HG03039 (cell line): ENCODE measurements around the gene SCAMP5.

Experiments used
- ATAC-seq: cut with Tn5 transposase; IDR thresholded peaks from one replicate; pipeline ENCODE4 v1.9.1; 2021; ENCODE audit warnings: mild to moderate bottlenecking, moderate library complexity; ENCODE audit not compliant: unreplicated experiment

SCAMP5 gene

GRCh38 chr15:74976159-74976558, 19.2 kb upstream of the SCAMP5 start:
- ATAC-seq, result no peak

DNA sequence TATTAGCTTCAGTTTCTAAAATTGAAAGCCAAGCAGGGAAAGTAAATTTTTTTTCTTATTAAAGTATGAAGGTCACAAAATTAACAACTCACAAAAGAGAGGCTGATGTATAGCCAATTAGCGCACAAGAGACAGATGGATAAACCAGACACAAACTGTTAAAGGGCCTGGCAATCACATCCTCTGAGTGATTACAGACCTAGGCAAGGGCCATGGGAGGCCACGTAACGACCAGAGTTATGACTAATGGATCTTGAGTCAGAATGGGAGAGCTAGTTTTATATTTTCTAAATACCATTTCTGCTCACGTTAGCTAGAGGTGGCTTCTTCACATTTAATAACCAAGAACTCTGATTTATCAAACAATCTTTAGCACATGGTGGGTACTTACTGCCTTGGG, 17.8 kb upstream of the SCAMP5 start:
- no peak for ATAC-seq

DNA sequence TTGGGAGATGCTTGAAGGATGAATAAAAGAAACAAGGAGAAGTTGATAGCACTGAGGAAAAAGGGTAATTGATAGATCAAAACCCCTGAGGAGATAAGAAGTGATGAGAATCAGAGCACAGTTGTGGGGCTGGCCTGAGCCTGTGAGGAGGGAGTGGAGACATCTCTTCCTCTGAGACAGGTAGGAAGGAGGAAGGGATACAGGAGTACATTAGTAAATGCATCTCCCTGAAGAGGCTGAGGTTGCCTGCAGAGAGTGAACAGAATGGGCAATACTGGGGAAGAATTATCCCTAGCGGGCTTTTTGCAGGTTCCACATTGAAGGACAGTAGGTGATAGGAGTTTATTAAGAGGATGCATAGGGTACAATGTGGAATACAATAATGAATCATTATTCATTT, 17.3 kb upstream of the SCAMP5 start:
- ATAC-seq, result no peak

DNA sequence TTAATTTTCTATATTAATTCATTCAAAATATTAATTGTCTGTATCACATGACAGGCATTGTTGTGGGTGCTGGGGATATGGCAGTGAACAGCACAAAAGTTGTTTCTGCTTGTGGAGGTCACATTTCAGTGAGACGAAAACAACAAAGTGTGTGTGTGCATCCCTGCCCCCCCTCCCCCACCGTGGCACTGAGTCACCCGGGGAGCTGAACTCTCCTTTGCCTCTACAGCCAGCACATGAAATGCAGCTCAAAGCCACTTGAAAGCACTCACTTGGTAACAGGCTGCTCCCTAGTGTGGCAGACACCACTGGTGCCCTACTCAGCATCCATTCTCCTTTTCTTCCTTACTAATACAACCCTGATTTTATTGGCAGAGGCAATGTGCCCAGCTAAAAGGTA, 16.9 kb upstream of the SCAMP5 start:
- ATAC-seq, result no peak

- ATAC-seq, result no peak
These were observed 13.2 kb upstream of the SCAMP5 start for GRCh38 chr15:74982183-74982582.

GRCh38 chr15:74983725-74984231, 11.6 kb upstream of the SCAMP5 start:
- ATAC-seq, result no peak

GRCh38 chr15:74988007-74988800, 7.2 kb upstream of the SCAMP5 start:
- no peak for ATAC-seq

DNA sequence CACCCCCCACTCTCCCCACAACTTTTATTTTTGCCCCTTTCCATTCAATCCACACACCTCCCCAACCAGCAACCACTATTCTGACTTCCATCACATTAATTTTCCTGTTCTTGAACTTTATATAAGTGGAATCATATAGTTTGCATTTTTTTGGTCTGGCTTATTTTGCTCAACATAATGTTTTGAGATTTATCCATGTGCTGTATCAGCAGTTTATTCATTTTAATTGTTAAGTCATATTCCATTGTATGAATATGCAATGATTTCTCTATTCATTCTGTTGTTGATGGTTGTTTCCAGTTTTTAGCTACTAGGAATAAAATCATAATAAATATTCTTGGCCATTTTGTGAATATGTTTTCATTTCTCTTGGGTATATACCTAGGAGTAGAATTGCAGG, 5.8 kb upstream of the SCAMP5 start:
- ATAC-seq, result no peak

GRCh38 chr15:74992619-74993018, 2.7 kb upstream of the SCAMP5 start:
- ATAC-seq, result no peak

- no peak for ATAC-seq
These were observed 1.1 kb upstream of the SCAMP5 start for GRCh38 chr15:74994236-74994635.

GRCh38 chr15:74994685-74995084, 678 bp upstream of the SCAMP5 start:
- no peak for ATAC-seq

GRCh38 chr15:74995779-74996765, 709 bp downstream of the SCAMP5 start:
- ATAC-seq, result peak; percentile 5

DNA sequence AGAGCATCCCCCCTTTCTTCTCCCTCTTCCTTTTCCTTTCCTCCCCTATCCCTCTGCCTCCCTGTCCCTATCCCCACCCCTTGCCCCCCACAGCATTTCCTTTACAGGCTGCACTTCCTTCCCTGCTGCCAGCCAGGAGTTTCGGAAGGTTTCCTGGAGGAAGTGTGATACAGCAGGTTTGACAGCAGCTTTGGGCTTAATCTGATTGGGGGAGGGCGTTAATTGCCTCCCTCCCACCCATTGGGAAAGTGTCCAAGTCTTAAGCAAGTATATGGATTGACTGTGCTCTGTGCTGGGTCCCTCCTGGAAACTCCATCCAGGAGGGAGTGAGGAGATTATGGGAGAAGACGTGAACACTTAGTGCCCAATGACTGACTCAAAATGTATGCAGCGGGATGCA, 1.8 kb downstream of the SCAMP5 start:
- ATAC-seq, result no peak

- no peak for ATAC-seq
These were observed 2.2 kb downstream of the SCAMP5 start for GRCh38 chr15:74997543-74997942.

DNA sequence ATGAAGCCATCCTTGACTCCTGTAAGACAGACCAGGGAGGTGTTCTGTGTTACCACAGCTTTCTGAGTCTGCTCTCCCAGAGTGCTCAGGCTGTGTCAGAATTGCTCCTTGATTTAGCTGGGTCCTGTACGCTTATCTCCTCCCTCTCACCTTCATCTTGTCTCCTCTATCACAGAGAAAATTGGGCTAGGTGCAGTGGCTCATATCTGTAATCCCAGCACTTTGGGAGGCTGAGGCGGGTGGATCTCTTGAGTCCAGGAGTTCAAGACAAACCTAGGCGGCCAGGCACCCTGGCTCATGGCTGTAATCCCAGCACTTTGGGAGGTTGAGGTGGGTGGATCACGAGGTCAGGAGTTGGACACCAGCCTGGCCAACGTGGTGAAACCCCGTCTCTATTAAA, 5.9 kb downstream of the SCAMP5 start:
- ATAC-seq, result no peak

GRCh38 chr15:75002398-75002797, 7.0 kb downstream of the SCAMP5 start:
- ATAC-seq, result no peak

DNA sequence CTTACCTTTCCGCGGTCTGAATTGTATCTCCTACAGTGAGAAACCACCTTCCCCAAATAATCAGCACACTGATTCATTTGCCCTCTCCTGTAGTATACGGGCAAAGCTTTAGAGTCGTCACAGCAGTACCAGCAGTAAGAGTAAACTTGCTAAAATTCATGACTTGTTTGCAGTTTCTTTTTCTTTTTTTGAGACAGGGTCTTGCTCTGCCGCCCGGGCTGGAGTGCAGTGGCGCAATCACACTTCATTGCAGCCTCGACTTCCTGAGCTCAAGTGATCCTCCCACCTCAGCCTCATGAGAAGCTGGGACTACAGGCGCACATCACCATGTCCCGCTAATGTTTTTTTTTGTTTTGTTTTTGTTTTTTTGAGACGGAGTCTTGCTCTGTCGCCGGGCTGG, 11.9 kb downstream of the SCAMP5 start:
- no peak for ATAC-seq

DNA sequence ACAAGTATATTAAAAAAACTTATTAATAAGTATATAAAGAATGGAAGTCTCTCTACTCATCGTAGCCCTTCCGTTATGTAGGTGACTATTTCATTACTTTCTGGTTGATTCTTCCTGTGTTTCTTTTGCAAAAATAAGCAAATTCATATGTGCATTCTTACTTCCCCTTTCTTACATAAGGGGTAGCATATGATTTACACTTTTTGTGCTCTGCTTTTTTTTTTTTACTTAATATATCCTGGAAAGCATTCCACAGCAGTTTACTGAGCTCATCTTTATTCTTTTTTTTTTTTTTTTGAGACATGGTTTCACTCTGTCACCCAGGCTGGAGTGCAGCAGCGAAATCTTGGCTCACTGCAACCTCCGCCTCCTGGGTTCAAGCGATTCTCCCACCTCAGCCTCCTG, 12.9 kb downstream of the SCAMP5 start:
- ATAC-seq, result no peak

DNA sequence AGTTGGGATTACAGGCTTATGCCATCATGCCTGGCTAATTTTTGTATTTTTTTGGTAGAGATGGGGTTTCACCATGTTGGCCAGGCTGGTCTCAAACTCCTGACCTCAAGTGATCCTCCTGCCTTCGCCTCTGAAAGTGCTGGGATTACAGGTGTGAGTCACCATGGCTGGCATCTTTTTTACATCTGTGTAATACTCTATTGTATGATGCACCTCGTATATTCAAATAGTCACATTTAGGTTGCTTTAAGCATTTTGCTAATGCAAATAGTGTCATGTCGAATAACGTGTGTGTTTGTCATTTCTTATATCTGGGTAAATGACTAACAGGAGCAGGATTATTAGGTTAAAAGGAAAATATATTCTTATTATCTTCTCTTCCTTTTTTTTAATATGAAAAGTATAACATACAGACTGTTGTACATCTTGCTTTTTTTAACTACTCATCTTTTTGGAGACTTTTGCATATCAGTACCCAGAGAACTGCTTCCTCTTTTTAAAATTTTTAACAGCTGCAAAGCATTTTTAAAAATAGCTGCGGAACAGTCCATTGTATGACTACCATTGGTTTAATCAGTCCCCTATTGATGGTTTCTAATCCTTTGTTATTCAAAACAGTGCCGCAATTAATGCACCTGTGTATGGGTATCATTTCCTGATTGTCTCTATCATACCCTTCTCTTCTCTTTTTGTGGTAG, 13.4 kb downstream of the SCAMP5 start:
- peak; percentile 46 for ATAC-seq

DNA sequence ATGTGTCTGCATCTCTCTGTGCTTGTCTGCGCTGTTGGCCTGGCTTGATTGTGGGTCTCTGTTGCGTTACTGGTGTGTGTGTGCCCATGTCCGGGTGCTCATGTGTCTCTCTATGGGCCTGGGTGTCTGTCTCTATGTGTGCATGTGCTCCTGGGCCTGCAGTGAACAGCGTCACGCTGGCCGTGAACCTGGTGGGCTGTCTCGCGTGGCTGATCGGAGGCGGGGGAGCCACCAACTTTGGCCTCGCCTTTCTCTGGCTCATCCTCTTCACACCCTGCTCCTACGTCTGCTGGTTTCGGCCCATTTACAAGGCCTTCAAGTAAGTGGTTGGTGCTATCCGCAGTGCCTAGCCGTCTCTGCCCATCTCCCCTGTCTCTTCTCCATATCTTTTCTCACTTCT, 21.1 kb downstream of the SCAMP5 start:
- no peak for ATAC-seq

DNA sequence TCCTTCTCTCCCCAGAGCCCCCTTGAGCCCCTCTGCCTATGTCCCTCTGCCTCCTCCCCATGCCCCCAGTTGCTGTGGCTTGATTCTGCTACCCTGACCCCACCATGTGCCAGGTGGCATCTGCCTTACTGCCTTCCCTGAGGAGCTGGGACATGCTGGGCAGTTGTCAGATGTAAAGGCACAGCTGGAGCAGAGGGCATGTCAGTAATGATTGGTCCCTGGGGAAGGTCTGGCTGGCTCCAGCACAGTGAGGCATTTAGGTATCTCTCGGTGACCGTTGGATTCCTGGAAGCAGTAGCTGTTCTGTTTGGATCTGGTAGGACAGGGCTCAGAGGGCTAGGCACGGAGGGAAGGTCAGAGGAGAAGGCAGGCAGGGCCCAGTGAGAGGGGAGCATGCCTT, 24.6 kb downstream of the SCAMP5 start:
- no peak for ATAC-seq
